Upper lobe of left lung (tissue), 4 donors: ENCODE data around the gene MIF4GD.

Source experiments
- POLR2A ChIP-seq, 4 donors: fragments of 450-650 bp; IDR thresholded peaks; one replicate each; pipeline ENCODE4 v1.5.1; 2016 to 2017; ENCODE audit warnings: antibody characterized with exemption in 4 of 4, mild to moderate bottlenecking in 2 of 4
- TF ChIP-seq, protein P1 (sequence below), 6 experiments: fragments of 450-650 bp in 4 of 6; fragments of 200-600 bp in 2 of 6; sonication (generic) in 2 of 6; IDR thresholded peaks; one replicate each; pipeline ENCODE4 v1.5.1; 2016 to 2019; ENCODE audit warnings: antibody characterized with exemption in 6 of 6

DNA sequence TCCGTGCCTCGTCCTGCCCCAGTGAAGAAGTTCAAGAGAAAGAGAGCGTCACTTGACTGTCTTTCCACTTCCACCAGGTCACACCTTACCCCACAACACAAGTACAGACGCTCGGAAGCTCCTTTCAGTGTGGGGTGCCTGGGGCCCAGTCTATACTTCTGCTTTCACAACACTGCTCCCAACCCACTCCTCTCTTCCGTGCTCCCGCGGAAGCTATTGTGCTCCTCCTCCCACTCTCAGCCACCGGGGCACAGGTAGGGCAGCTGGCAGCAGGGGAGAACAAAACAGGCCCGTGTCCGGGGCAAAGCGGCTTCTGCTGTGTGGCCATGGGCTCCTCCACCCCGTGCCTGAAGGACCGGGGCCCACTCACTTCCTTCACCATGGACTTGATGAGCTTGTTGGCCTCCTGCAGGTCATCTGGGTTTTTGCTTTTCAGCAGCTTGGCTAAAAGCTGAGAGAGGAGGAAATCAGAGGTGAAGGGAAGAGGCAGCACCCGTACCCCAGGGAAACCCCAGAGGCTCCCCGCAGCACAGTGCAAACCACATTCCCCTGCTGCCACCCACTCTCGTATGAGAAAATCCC, 28.5 kb downstream of the MIF4GD start:
- no peak for TF ChIP-seq POLR2A (IDR thresholded peaks at IDR 0.05)
- TF ChIP-seq, protein P1, sequence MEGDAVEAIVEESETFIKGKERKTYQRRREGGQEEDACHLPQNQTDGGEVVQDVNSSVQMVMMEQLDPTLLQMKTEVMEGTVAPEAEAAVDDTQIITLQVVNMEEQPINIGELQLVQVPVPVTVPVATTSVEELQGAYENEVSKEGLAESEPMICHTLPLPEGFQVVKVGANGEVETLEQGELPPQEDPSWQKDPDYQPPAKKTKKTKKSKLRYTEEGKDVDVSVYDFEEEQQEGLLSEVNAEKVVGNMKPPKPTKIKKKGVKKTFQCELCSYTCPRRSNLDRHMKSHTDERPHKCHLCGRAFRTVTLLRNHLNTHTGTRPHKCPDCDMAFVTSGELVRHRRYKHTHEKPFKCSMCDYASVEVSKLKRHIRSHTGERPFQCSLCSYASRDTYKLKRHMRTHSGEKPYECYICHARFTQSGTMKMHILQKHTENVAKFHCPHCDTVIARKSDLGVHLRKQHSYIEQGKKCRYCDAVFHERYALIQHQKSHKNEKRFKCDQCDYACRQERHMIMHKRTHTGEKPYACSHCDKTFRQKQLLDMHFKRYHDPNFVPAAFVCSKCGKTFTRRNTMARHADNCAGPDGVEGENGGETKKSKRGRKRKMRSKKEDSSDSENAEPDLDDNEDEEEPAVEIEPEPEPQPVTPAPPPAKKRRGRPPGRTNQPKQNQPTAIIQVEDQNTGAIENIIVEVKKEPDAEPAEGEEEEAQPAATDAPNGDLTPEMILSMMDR (IDR thresholded peaks at IDR 0.05): no peak
